K562 (cell line): ENCODE data around the gene CPT1C. TPM values are rescaled to one million over a fixed set of nuclear protein-coding genes. Genes with fewer than 3 reads are reported as not detected.

Experiments
- ATF1 ChIP-seq, 2 experiments: fragments of 450-650 bp in 1 of 2; IDR thresholded peaks; 2 replicates each; pipeline ENCODE4 v1.6.1; 2016; ENCODE audit warnings: missing compliant biosample characterization in 1 of 2, missing genetic modification characterization in 1 of 2
- CHCHD3 ChIP-seq: fragments of 250-450 bp; sonication (Bioruptor Pico); IDR thresholded peaks from 2 replicates; pipeline ENCODE4 v2.1.2; 2022; ENCODE audit warnings: mild to moderate bottlenecking
- CREB5 ChIP-seq: fragments of 250-450 bp; sonication (Bioruptor Pico); IDR thresholded peaks from 2 replicates; pipeline ENCODE4 v1.5.0; 2020; ENCODE audit warnings: mild to moderate bottlenecking
- E2F1 ChIP-seq: sonication (generic); formaldehyde crosslinking; IDR thresholded peaks from 2 replicates; pipeline ENCODE4 v1.8.1; 2023; ENCODE audit warnings: mild to moderate bottlenecking, missing genetic modification reagents, moderate library complexity
- ETV1 ChIP-seq: fragments of 450-650 bp; conservative IDR thresholded peaks from 2 replicates; pipeline ENCODE4 v1.6.1; 2016; ENCODE audit warnings: missing genetic modification characterization, control low read depth, low read depth, missing compliant biosample characterization
- MYNN ChIP-seq, 2 experiments: sonication (generic); formaldehyde crosslinking in 1 of 2; IDR thresholded peaks; 2 replicates each; pipeline versions ENCODE4 v1.5.0 to v1.6.1; 2016 to 2020; ENCODE audit warnings: antibody characterized with exemption in 1 of 2, missing genetic modification reagents in 1 of 2
- NCOR1 ChIP-seq: fragments of 450-650 bp; IDR thresholded peaks from 2 replicates; pipeline ENCODE4 v1.6.1; 2016; ENCODE audit warnings: mild to moderate bottlenecking, moderate library complexity
- PRDM10 ChIP-seq: fragments of 450-650 bp; IDR thresholded peaks from 2 replicates; pipeline ENCODE4 v1.6.1; 2018; ENCODE audit not compliant: partially characterized antibody
- TFAP4 ChIP-seq: sonication (generic); formaldehyde crosslinking; IDR thresholded peaks from 2 replicates; pipeline ENCODE4 v1.8.0; 2022; ENCODE audit warnings: missing genetic modification reagents, mild to moderate bottlenecking, moderate library complexity, borderline replicate concordance
- TRIM28 ChIP-seq: fragments of 450-650 bp; IDR thresholded peaks from 2 replicates; pipeline ENCODE4 v1.6.1; 2017
- YBX1 ChIP-seq: fragments of 450-650 bp; IDR thresholded peaks from 2 replicates; pipeline ENCODE4 v1.7.1; 2016; ENCODE audit warnings: mild to moderate bottlenecking
- ZFP91 ChIP-seq: sonication (generic); formaldehyde crosslinking; IDR thresholded peaks from 2 replicates; pipeline ENCODE4 v1.8.0; 2022; ENCODE audit warnings: mild to moderate bottlenecking, missing genetic modification reagents
- polyA plus RNA-seq, 8 experiments: library from polyadenylated mRNA; depleted of rRNA in 4 of 8; stranded (reverse) in 5 of 8; unstranded in 3 of 8; fragments of >200 nt; fragmentation: Nextera tagmentation in 2 of 8; fragmentation: Illumina TruSeq in 1 of 8; extraction: Ambion mirVana in 2 of 8; extraction: Trizol in 1 of 8; gene quantifications; 2 replicates each; pipeline versions ENCODE4 v1.2.1 to v1.2.3, GENCODE V29; 2011 to 2014; ENCODE audit warnings: inconsistent platforms in 1 of 8, missing spikeins in 1 of 8
- total RNA-seq, 7 experiments: library from RNA; depleted of rRNA in 6 of 7; stranded (reverse); fragments of >200 nt in 6 of 7; fragmentation: Illumina TruSeq in 2 of 7; extraction: Trizol in 2 of 7; gene quantifications; 2 replicates each; pipeline versions ENCODE4 v1.2.1 to v1.2.3, GENCODE V29; 2011 to 2021; ENCODE audit warnings: low replicate concordance in 1 of 7

The CPT1C gene
- total and polyA plus RNA-seq, 9 of the 15 experiments (the other 6 are each of a cell fraction or from before 2014, with no cell fraction given): 1.9 to 12.3 (median 3.0) TPM

- TF ChIP-seq E2F1 (CRISPR knock-in tag): 0 out of 2 replicates have a peak, but pooled peaks have one; percentile 38
- TF ChIP-seq PRDM10: peak; percentile 94
- TF ChIP-seq MYNN (IDR thresholded peaks at IDR 0.05): 0 out of 2 replicates have a peak, but pooled peaks have one; percentile 31
- TF ChIP-seq MYNN (CRISPR knock-in tag; IDR thresholded peaks at IDR 0.05): no peak
- no peak for TF ChIP-seq ATF1 (CRISPR knock-in tag; IDR thresholded peaks at IDR 0.05)
- no peak; the same call in 1 of the 2 replicates for TF ChIP-seq ATF1 (tag; IDR thresholded peaks at IDR 0.05)
- TF ChIP-seq ZFP91: no peak
- no peak for TF ChIP-seq NCOR1
- no peak for TF ChIP-seq CHCHD3 (CRISPR knock-in tag)
- TF ChIP-seq ETV1 (tag): no peak
- TF ChIP-seq TFAP4 (CRISPR knock-in tag): peak; percentile 89
- no peak for TF ChIP-seq YBX1
- TF ChIP-seq CREB5 (CRISPR knock-in tag): no peak
- TF ChIP-seq TRIM28: no peak
These were observed 26.5 kb upstream of the CPT1C start (continued) for GRCh38 chr19:49664171-49665035.
